IMR-90 (cell line): ENCODE results near the gene DENND1C. TPM values are rescaled to one million over a fixed set of nuclear protein-coding genes. Genes with fewer than 3 reads are reported as not detected.

Experiments used
- ATAC-seq: fragments of 200-7000 bp; cut with Tn5 transposase; 2 replicates; pipeline ENCODE4 v1.9.1; 2020; ENCODE audit warnings: low read depth, mild to moderate bottlenecking, moderate library complexity
- BruUV-seq: library from RNA; stranded (reverse); fragments of 400-500 nt; replicated peaks from 2 replicates; lab custom pipeline; 2021; lab: Mats Ljungman, UMichigan
- CTCF ChIA-PET: fragments of 300-600 bp; formaldehyde crosslinking; extraction: SDS; loops from one replicate; lab custom pipeline; 2021; ENCODE audit warnings: antibody characterized with exemption; lab: Yijun Ruan, JAX
- POLR2A ChIA-PET: fragments of 300-600 bp; sonication (Branson Sonifier 250); formaldehyde crosslinking; loops from one replicate; lab custom pipeline; 2022; ENCODE audit warnings: antibody characterized with exemption; ENCODE audit not compliant: unreplicated experiment; lab: Charles Lee
- DNase-seq: peaks from one replicate; pipeline ENCODE4 v3.0.0; 2013
- H2AFZ ChIP-seq: replicated peaks from 2 replicates; pipeline ENCODE3; 2013; ENCODE audit warnings: low read length, mild to moderate bottlenecking; ENCODE audit not compliant: poor library complexity
- H2AK5ac ChIP-seq: 2 replicates; pipeline ENCODE4 v1.6.1; 2013; ENCODE audit warnings: low read depth, low read length, inconsistent platforms
- H2AK9ac ChIP-seq: replicated peaks from 2 replicates; pipeline ENCODE3; 2013; ENCODE audit warnings: mild to moderate bottlenecking, low read depth, low read length, moderate library complexity; ENCODE audit not compliant: poor library complexity
- H2BK120ac ChIP-seq: 2 replicates; pipeline ENCODE4 v1.6.1; 2013; ENCODE audit warnings: low read depth, low read length, inconsistent platforms
- H2BK15ac ChIP-seq: 3 replicates; pipeline ENCODE4 v1.6.1; 2013; ENCODE audit warnings: low read depth, low read length, inconsistent platforms
- H2BK20ac ChIP-seq: 2 replicates; pipeline ENCODE4 v1.6.1; 2013; ENCODE audit warnings: low read depth, mild to moderate bottlenecking, inconsistent platforms, low read length, moderate library complexity
- H2BK5ac ChIP-seq: 2 replicates; pipeline ENCODE4 v1.6.1; 2013; ENCODE audit warnings: mild to moderate bottlenecking, low read depth, low read length, inconsistent platforms; ENCODE audit not compliant: poor library complexity, severe bottlenecking
- H3K14ac ChIP-seq: replicated peaks from 2 replicates; pipeline ENCODE4 v1.6.1; 2013; ENCODE audit warnings: low read depth, low read length, inconsistent platforms
- H3K18ac ChIP-seq: 2 replicates; pipeline ENCODE4 v1.6.1; 2013; ENCODE audit warnings: low read depth, low read length, control low read depth
- H3K23ac ChIP-seq: 2 replicates; pipeline ENCODE4 v1.6.1; 2013; ENCODE audit warnings: low read depth, low read length, inconsistent platforms
- H3K27ac ChIP-seq: 2 replicates; pipeline ENCODE4 v1.5.1; 2013; ENCODE audit warnings: mild to moderate bottlenecking, control low read depth, low read length; ENCODE audit not compliant: insufficient read depth
- H3K27me3 ChIP-seq: 2 replicates; pipeline ENCODE4 v1.6.1; 2013; ENCODE audit warnings: low read length; ENCODE audit not compliant: control insufficient read depth, insufficient read depth
- H3K36me3 ChIP-seq: 2 replicates; pipeline ENCODE4 v1.6.1; 2013; ENCODE audit warnings: low read length, mixed read lengths; ENCODE audit not compliant: control insufficient read depth, insufficient read depth
- H3K4ac ChIP-seq: 2 replicates; pipeline ENCODE4 v1.6.1; 2013; ENCODE audit warnings: low read depth, low read length, inconsistent platforms
- H3K4me1 ChIP-seq: 2 replicates; pipeline ENCODE4 v1.6.1; 2013; ENCODE audit warnings: low read length, mixed read lengths; ENCODE audit not compliant: control insufficient read depth, insufficient read depth
- H3K4me2 ChIP-seq: 2 replicates; pipeline ENCODE4 v1.6.1; 2013; ENCODE audit warnings: low read depth, mild to moderate bottlenecking, control low read depth, low read length, moderate library complexity
- H3K4me3 ChIP-seq: 2 replicates; pipeline ENCODE4 v1.5.1; 2013; ENCODE audit warnings: low read depth, mild to moderate bottlenecking, control low read depth, low read length, moderate library complexity; ENCODE audit not compliant: insufficient read depth
- H3K56ac ChIP-seq: 2 replicates; pipeline ENCODE4 v1.6.1; 2013; ENCODE audit warnings: low read length, inconsistent platforms; ENCODE audit not compliant: insufficient read depth; ENCODE audit errors: extremely low read depth
- H3K79me1 ChIP-seq, 2 experiments: 2 replicates each; pipeline ENCODE4 v1.6.1; 2013; ENCODE audit warnings: low read length in 2 of 2, inconsistent platforms in 1 of 2, low read depth in 1 of 2
- H3K9ac ChIP-seq: 2 replicates; pipeline ENCODE4 v1.6.1; 2013; ENCODE audit warnings: low read depth, low read length, control low read depth
- H3K9me1 ChIP-seq: 2 replicates; pipeline ENCODE4 v1.6.1; 2013; ENCODE audit warnings: low read length, inconsistent platforms; ENCODE audit not compliant: insufficient read depth
- H3K9me3 ChIP-seq: 2 replicates; pipeline ENCODE4 v1.6.1; 2013; ENCODE audit warnings: low read length; ENCODE audit not compliant: control insufficient read depth, insufficient read depth
- H4K20me1 ChIP-seq: 2 replicates; pipeline ENCODE4 v1.6.1; 2013; ENCODE audit warnings: low read length, inconsistent platforms; ENCODE audit not compliant: insufficient read depth
- H4K5ac ChIP-seq: 2 replicates; pipeline ENCODE4 v1.6.1; 2013; ENCODE audit warnings: mild to moderate bottlenecking, low read depth, low read length, control low read depth
- H4K8ac ChIP-seq, 2 experiments: 2 replicates each; pipeline ENCODE4 v1.6.1; 2013; ENCODE audit warnings: low read depth in 2 of 2, low read length in 2 of 2, control low read depth in 1 of 2, inconsistent platforms in 1 of 2
- H4K91ac ChIP-seq: 2 replicates; pipeline ENCODE4 v1.6.1; 2013; ENCODE audit warnings: low read depth, low read length, inconsistent platforms; ENCODE audit not compliant: insufficient read depth
- BHLHE40 ChIP-seq: fragments of 150-350 bp; IDR thresholded peaks from 2 replicates; pipeline ENCODE4 v1.6.1; 2016; ENCODE audit warnings: mild to moderate bottlenecking, low read depth, low read length
- ELK1 ChIP-seq: fragments of 150-350 bp; IDR thresholded peaks from 2 replicates; pipeline ENCODE4 v1.6.1; 2016; ENCODE audit warnings: low read depth, mild to moderate bottlenecking, low read length, moderate library complexity, borderline replicate concordance
- FOS ChIP-seq: fragments of 150-350 bp; IDR thresholded peaks from 2 replicates; pipeline ENCODE4 v1.6.1; 2016; ENCODE audit warnings: low read depth, low read length
- USF2 ChIP-seq: fragments of 150-350 bp; IDR thresholded peaks from 2 replicates; pipeline ENCODE4 v1.6.1; 2017; ENCODE audit warnings: mild to moderate bottlenecking, antibody characterized with exemption, low read length, low read depth
- WGBS, 2 experiments: methylation state at CpG; one replicate each; pipeline versions ENCODE4 v1.1.5 to v1.1.7; 2013; ENCODE audit warnings: missing lambda C conversion rate in 2 of 2; ENCODE audit not compliant: insufficient read length in 1 of 2; ENCODE audit errors: extremely low coverage in 2 of 2; 5-methylcytosine and 5-hydroxymethylcytosine counted together
- dilution Hi-C: fragments of 300-500 bp; cut with HindIII; formaldehyde crosslinking; loops from one replicate; pipeline ENCODE4 v1.14.3; 2018; ENCODE audit warnings: low sequenced_read_pairs; ENCODE audit not compliant: unreplicated experiment
- in situ Hi-C: fragments of 300-500 bp; cut with MboI; formaldehyde crosslinking; loops from 3 replicates; pipeline ENCODE4 v1.14.3; 2019; ENCODE audit warnings: low sequenced_read_pairs, inconsistent platforms, mixed read lengths
- intact Hi-C: fragments of 100-400 bp; cut with micrococcal nuclease; formaldehyde crosslinking; loops from 2 replicates; pipeline ENCODE4 v1.10.0; 2022
- polyA plus RNA-seq, 3 experiments: library from polyadenylated mRNA; depleted of rRNA; stranded (reverse); fragments of >200 nt; gene quantifications; 2 replicates each; pipeline ENCODE4 v1.2.3, GENCODE V29; 2012; ENCODE audit warnings: low replicate concordance in 1 of 3
- total RNA-seq: library from RNA; depleted of rRNA; stranded (reverse); fragments of >200 nt; gene quantifications from 2 replicates; pipeline ENCODE4 v1.2.3, GENCODE V29; 2012
- TF ChIP-seq, protein P1 (sequence below): conservative IDR thresholded peaks from 2 replicates; pipeline ENCODE4 v1.5.1; 2012; ENCODE audit warnings: mild to moderate bottlenecking, low read depth, low read length, improper control_type of control experiment

Gene DENND1C
- total and polyA plus RNA-seq, 2 of the 4 experiments (the other 2 are of a cell fraction): not detected

GRCh38 chr19:6524311-6524710 lies 42.7 kb upstream of the DENND1C start:
- ChIA-PET CTCF (no interaction called here), POLR2A (no interaction called here)
- Histone ChIP-seq H2AFZ (no peak overlapping the region), H2BK15ac (no peak overlapping the region), H3K14ac (no peak overlapping the region), H2BK120ac (no peak overlapping the region), H2AK5ac (no peak overlapping the region), H3K18ac (no peak overlapping the region), H3K9ac (no peak overlapping the region), H3K9me1 (no peaks in the 10 kb centered on the region), H3K23ac (no peak overlapping the region), H4K5ac (no peak overlapping the region), H3K4ac (no peak overlapping the region), H4K20me1 (no peaks in the 10 kb centered on the region), H4K91ac (no peak overlapping the region), H2BK20ac (no peak overlapping the region), H2AK9ac (no peak overlapping the region), H3K9me3 (no peaks in the 10 kb centered on the region), H3K27me3 (no peaks in the 10 kb centered on the region), H2BK5ac (no peak overlapping the region), H3K27ac (no peak overlapping the region), H3K56ac (no peak overlapping the region), H4K8ac (no peak overlapping the region), H3K4me3 (no peak overlapping the region), H3K79me1 (no peaks in the 10 kb centered on the region), H3K36me3 (no peaks in the 10 kb centered on the region), H3K4me2 (no peak overlapping the region), H3K4me1 (no peaks in the 10 kb centered on the region)
- ATAC-seq (no peak), DNase-seq (no peak)
- dilution Hi-C loops (no loop called here), in situ Hi-C loops (no loop called here), intact Hi-C loops (no loop called here)
- WGBS, 2 experiments: no CpG with 5 or more reads among the region's 2 CpGs
- TF ChIP-seq ELK1: no peak
- TF ChIP-seq, protein P1, sequence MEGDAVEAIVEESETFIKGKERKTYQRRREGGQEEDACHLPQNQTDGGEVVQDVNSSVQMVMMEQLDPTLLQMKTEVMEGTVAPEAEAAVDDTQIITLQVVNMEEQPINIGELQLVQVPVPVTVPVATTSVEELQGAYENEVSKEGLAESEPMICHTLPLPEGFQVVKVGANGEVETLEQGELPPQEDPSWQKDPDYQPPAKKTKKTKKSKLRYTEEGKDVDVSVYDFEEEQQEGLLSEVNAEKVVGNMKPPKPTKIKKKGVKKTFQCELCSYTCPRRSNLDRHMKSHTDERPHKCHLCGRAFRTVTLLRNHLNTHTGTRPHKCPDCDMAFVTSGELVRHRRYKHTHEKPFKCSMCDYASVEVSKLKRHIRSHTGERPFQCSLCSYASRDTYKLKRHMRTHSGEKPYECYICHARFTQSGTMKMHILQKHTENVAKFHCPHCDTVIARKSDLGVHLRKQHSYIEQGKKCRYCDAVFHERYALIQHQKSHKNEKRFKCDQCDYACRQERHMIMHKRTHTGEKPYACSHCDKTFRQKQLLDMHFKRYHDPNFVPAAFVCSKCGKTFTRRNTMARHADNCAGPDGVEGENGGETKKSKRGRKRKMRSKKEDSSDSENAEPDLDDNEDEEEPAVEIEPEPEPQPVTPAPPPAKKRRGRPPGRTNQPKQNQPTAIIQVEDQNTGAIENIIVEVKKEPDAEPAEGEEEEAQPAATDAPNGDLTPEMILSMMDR: no peak
- no peak for TF ChIP-seq USF2
- TF ChIP-seq BHLHE40: no peak
- no peak for TF ChIP-seq FOS
- no TSS peak for BruUV-seq
